AG10803 (cell line): ENCODE results near the gene CDH4.

Experiments used
- DNase-seq: peaks from one replicate; pipeline ENCODE4 v3.0.0; 2010; ENCODE audit warnings: low read depth
- H3K4me3 ChIP-seq: 2 replicates; pipeline ENCODE4 v1.5.1; 2011; ENCODE audit warnings: mild to moderate bottlenecking, low read length, control low read depth
- TF ChIP-seq, protein P1 (sequence below): conservative IDR thresholded peaks from 2 replicates; pipeline ENCODE4 v1.5.1; 2011; ENCODE audit warnings: mild to moderate bottlenecking, low read length, control low read depth, inconsistent platforms

Gene CDH4

DNA sequence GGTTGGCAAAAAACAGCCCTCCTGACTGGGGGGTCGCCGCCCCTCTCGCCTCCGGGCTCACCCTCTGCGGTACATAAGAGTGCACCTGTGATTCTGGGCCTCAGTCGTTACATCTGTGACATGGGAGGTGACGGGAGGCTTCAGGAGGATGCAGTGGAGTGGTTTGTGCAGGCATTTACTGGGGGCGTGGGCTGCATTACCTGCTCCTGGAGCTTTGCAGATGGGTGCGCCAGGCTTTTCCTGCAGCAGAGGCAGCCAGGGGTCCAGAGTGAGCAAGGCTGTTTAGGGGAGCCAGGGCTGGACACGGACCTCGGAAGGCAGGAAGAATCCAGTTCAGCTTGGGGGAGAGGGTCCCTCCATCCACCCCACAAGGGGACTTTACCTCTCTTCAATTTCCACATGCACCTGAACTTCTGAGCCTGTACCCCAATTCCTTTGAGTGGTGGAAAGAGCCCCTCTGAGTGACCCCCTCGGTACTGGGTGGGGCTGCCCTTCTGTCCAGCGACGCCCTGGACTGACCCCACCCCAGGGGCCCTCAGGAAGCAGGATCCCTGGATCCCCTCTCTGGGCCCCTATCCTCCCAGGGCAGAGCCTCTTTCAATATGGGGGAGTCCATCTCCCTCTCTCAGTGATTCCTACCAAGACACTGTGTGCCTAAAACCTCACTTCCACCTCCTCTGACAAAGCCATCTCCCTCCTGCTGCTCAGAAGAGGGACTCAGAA lies 679.6 kb downstream of the CDH4 start:
- no peak overlapping the region for H3K4me3 ChIP-seq
- no peak for DNase-seq
- TF ChIP-seq, protein P1, sequence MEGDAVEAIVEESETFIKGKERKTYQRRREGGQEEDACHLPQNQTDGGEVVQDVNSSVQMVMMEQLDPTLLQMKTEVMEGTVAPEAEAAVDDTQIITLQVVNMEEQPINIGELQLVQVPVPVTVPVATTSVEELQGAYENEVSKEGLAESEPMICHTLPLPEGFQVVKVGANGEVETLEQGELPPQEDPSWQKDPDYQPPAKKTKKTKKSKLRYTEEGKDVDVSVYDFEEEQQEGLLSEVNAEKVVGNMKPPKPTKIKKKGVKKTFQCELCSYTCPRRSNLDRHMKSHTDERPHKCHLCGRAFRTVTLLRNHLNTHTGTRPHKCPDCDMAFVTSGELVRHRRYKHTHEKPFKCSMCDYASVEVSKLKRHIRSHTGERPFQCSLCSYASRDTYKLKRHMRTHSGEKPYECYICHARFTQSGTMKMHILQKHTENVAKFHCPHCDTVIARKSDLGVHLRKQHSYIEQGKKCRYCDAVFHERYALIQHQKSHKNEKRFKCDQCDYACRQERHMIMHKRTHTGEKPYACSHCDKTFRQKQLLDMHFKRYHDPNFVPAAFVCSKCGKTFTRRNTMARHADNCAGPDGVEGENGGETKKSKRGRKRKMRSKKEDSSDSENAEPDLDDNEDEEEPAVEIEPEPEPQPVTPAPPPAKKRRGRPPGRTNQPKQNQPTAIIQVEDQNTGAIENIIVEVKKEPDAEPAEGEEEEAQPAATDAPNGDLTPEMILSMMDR, result no peak

DNA sequence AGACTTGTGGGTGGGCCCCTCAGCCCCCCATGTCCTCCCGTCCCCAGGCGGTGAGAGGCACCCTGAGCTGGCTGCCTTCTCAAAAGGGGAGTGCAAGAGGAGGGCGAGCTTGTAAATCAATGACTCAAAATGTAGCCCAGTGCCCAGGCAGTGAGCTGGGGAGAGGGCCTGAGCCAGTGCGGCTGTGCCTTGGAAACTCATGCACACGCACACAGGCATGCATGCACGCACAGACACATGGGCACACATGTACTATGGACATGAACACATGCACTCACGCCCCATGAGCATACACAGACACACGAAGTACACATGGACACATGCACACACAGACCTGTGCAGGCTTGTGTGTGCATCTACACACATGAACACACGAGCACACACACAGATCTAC lies 680.1 kb downstream of the CDH4 start:
- DNase-seq, result no peak
- TF ChIP-seq, protein P1, result no peak
- no peak overlapping the region for H3K4me3 ChIP-seq

DNA sequence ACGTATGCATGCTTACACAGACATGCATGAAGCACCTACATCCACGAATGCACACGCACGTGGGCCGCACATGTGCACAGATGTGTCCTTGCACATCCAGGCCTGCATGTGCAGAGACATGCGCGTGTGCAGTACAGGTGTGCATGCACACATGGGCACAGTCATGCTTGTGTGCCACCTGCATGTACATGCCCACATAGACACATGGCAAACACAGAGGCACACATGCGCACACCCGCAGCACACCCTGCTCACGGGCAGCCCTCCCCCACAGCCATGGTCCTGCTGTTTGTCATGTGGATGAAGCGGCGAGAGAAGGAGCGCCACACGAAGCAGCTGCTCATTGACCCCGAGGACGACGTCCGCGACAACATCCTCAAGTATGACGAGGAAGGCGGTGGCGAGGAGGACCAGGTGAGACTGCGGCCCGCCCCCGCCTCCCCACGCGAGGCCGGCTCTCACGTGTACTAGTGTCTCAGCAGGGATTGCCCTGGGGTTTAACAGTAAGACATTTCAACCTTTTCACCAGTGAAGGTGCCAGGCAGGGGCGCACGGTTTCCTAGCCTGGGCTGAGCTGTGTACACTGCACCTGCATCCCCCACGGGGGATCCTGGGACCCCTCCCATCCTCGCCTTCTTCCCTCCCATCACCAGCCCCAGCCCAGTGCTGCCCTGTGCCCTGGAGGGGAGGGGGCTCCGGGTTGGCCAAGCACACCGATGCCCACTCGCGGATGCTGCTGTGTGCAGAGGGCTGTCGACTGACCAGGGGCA lies 680.8 kb downstream of the CDH4 start:
- no peak overlapping the region for H3K4me3 ChIP-seq
- no peak for DNase-seq
- TF ChIP-seq, protein P1, result no peak

DNA sequence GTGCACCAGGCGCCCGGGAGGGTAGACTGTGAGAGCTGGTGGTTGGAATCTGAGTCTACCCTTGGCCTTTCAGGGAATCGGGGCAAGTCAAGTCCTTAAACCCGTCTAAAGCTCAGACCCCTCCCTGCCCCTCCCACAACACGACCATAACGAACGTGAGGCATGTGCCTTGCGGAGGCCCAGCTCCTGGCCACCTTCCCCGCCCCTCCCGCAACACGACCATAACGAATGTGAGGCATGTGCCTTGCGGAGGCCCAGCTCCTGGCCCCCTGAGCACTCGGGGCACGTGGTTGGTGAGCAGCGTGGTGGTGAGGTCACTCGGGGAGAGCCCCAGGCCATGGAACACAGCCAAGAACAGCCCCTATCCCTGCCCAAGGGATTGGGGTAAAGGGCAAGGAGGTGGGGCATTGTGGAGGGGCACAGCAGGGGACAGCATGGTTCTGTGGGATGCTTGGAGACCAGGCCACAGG lies 681.5 kb downstream of the CDH4 start:
- TF ChIP-seq, protein P1, result no peak
- no peak for DNase-seq
- no peak overlapping the region for H3K4me3 ChIP-seq

DNA sequence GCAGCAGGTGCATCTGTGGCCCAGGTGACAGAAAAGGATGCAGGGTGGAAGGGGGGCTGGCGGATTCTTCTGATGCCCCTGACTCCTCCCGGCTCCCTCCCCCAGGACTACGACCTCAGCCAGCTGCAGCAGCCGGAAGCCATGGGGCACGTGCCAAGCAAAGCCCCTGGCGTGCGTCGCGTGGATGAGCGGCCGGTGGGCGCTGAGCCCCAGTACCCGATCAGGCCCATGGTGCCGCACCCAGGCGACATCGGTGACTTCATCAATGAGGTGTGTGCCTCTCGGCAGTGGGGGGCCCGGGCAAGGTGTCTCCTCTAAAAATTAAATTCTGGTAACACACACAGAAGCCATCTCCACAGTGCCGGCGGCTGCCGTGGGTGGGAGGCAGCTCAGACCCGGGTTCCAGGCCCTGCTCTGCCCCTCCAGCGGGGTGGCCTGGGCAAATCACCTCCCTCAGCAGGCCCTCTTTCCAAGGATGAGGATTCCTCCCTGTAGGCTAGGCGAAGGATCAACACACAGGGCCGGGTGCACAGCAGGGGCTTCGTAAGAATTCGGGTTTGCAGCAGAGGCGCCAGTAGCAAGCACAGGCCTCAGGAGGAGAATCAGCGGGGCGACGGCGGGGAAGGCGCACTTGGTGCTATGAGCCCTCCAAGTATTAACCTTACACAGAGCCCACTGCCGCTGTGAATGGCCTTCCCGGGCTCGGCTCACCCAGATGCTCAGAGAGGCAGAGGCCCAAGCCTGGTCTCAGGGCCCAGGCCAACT lies 682.1 kb downstream of the CDH4 start:
- H3K4me3 ChIP-seq, result no peak overlapping the region
- DNase-seq, result no peak
- TF ChIP-seq, protein P1, result no peak

- H3K4me3 ChIP-seq, result no peak overlapping the region
- DNase-seq, result peak; percentile 48
- TF ChIP-seq, protein P1, result no peak
Observed at GRCh38 chr20:61934716-61935530, 682.9 kb downstream of the CDH4 start.
